CD1c-positive myeloid dendritic cell (primary cell): Measurements from ENCODE around the gene PI4KB.
A peak's percentile ranks its signal among the peaks of the same experiment; 100 is the strongest.

ENCODE experiments used
- DNase-seq: peaks from one replicate; pipeline ENCODE4 v3.0.0-alpha.2; 2016; ENCODE audit errors: extremely low spot score

PI4KB gene

DNA sequence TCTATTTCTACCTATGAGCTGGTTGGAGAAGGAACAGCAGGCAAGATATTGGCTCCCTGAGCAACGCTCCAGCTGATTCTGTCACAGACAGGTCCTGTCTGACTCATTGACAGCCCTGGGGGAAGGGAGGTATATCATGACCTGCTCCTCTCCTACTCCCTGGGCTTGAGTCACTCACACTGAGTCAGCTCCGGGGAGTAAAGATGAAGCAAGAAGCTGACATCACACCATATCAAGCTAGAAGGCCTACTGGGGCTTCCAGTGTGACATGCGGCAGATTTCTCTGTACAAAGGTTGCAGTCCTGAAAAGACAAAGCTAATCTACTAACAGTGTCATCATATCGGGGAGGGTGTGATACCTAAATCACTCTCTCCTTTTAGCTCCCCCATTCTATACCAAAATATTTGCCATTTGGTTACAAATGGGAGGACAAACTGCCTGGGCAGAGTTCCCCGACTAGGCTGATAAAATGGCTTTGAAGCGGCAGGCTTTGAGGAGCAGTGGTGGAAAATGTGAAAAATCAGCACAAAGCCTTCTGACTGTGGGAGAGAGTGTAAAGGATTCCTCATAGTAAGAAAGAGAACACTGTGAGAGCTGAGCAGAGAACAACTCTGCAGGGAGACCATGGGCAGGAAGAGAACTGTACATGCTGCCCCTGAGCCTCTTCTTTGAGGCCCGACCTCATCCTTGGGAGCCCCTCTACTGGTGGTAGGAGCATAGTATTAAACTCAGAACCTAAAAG lies 15.5 kb downstream of the PI4KB start:
- DNase-seq, result peak; percentile 96

DNA sequence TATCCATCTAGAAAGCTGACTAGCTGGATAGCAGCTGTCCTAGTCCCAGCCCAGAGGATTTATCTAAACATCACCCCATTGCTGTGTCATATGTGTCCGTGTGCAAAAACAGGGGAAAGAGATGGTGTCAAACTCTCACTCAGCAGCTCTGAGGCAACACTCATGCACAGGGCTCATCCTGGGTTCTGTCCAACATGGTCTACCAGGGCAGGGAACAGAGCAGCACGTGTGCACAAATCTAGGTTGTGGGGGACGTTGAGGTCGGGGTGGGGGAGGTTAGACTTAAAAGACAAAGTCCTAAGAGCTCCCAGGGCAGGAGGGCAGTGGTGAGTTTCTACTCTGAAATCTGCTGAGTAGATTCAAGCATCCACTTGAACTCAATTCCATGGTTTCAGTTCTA lies 16.2 kb downstream of the PI4KB start:
- DNase-seq, result peak; percentile 8

DNA sequence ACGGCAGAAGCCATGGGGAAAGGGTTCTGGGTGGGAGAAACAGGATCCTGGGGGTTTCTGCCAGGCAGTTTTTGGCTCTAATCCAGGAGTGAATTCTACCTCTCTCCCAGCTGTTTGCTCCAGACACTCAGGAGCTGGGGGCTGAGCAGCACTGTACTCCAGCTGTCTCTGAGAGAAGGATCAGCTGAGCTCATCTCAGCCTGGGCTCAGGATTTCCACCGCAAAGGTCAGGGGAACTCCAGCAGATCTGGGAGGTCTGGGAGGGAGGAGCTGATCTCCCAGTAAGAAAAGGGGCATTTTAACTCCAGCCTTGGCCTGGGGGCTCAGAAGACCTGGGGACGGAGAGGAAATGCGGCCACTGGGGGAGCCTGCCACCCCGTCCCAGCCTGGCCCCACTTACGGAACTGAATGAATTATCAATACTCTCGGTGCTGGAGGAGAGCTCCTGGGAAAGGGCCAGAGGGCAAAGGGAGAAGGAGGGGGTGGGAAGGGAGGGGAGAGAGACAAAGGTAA lies 17.3 kb downstream of the PI4KB start:
- DNase-seq, result no peak

DNA sequence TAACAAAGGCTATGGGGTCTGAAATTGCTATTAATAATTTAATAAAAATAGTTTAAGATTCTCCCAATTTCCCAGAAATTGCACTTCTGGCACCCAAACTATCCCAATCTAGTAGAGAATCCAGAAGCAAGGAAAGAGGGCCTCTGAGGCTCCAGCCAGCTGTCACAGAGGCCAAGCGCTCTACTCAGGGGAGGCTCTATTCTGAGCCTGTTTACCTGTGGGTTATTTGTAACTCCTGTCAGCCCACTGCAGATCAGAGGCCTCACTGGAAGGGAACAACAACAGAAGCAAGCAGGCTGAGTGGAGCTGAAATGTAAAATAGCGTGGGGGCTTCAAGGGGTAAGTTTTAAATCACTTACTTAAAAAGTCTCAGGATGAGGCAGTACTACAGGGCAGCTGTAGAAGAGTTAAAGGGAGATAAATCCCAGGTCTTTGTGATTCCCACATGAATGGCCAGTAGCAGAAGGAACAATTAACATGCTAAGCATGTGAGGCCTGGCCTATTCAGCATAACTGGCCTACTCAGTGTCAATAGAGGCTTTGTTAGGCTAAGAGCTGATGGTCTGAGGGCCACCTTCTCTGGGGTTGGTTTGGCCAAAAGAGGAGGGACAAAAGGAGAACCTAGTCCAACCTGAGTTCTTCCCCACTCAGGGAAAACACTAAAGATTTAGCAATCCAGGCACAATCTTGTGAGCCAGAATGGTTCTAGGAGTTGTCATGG lies 32.3 kb downstream of the PI4KB start:
- no peak for DNase-seq

DNA sequence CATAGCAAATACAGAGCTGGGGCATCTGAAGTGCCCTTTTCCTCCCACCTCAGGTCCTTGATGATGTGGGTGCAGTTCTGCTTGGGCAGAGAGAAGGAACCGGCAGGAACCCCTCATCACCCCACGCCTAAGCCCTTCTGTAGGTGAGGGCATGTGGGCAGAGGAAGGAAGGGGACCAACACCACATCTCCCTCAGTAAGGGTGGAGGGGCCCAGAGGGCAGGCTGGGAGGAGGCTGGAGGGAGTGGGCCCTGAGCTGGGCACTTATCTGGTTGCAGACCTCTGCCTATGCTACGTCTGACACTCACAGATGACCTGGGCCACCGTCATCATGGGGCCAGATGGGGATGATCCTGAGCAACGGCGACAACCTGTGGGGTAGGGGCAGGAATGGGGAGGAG lies 34.1 kb downstream of the PI4KB start:
- no peak for DNase-seq

DNA sequence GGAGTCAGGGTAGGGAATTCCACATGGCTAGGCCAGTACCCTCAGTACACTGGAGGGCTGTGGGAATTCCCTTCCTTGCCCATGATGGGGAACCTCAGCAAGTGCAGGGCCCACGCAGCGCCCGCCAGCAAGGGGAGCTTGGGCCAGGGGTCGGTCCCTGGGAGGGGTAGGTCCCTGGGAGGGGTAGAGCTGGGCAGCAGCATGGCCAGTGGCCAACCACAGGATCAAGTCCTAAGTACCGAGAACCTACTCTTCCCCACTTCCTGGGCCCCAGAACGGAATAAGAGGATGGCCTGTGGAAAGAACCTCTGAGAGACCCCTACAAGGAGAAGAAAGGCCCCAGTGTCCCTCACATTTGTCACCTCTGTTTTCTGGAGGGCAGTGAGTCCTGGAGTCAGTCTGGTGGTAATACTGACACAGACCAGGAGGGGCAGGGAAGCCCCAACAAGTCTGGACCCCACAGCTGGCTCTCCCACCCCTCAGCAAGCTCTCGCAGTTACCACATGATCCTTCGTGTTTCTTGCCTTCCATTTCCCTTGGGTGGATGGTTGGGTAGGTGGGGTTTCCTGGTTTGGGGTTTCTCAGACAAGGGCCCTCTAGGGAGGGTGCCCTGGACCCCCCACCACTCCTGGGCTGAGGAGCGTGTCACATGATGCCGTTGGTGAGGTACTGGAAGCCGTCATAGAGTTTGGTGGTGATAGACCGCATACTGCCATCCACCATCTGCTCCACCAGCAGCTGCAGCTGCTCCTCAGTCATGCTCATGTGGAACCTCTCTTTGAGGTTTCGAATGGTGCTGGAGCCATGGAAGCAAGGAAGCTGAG lies 34.8 kb downstream of the PI4KB start:
- no peak for DNase-seq

DNA sequence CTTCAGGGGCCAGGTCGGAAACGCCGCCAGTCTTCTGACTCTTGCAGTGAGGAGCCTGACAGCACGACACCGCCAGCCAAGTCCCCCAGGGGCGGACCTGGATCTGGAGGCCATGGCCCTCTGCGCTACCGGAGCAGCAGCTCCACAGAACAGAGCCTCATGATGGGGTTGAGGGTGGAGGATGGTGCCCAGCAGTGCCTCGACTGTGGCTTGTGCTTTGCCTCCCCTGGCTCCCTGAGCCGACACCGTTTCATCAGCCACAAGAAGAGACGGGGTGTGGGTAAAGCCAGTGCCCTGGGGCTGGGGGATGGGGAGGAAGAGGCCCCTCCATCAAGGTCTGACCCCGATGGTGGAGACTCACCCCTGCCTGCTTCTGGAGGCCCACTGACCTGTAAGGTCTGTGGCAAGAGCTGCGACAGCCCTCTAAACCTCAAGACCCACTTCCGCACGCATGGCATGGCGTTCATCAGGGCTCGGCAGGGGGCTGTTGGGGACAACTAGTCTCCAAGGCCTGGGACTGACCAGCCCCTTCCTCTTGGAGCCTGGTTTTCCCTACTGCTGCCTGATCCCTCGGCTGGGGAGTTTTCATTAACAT lies 36.4 kb downstream of the PI4KB start:
- no peak for DNase-seq

DNA sequence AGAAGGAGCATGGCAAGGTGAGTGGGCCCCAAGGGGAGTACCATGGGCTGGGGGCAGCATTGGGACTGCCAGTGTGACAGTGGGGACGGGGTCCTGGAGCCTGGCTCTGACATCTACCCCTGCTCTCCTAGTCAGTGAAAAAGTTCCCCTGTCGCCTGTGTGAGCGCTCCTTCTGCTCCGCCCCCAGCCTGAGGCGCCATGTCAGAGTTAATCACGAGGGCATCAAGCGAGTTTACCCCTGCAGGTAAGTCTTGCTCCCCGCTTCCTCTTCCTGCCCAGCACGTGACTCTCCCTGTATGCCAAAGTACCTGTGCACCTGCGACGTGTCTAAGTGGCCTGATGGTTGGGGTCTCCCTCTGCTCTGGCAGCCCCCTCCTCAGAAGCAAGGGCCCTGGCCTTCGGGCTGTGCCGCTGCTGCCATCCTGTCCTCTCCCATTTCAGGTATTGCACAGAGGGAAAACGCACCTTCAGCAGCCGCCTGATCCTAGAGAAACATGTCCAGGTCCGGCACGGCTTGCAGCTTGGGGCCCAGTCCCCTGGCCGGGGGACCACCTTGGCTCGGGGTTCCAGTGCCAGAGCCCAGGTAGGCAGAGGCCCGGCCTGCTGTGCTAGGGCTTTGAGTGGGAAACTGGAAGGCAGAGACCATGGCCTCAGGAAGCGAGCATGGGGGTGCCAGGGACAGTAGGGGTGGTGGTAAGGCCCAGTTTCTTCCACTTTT lies 37.1 kb downstream of the PI4KB start:
- DNase-seq, result no peak

DNA sequence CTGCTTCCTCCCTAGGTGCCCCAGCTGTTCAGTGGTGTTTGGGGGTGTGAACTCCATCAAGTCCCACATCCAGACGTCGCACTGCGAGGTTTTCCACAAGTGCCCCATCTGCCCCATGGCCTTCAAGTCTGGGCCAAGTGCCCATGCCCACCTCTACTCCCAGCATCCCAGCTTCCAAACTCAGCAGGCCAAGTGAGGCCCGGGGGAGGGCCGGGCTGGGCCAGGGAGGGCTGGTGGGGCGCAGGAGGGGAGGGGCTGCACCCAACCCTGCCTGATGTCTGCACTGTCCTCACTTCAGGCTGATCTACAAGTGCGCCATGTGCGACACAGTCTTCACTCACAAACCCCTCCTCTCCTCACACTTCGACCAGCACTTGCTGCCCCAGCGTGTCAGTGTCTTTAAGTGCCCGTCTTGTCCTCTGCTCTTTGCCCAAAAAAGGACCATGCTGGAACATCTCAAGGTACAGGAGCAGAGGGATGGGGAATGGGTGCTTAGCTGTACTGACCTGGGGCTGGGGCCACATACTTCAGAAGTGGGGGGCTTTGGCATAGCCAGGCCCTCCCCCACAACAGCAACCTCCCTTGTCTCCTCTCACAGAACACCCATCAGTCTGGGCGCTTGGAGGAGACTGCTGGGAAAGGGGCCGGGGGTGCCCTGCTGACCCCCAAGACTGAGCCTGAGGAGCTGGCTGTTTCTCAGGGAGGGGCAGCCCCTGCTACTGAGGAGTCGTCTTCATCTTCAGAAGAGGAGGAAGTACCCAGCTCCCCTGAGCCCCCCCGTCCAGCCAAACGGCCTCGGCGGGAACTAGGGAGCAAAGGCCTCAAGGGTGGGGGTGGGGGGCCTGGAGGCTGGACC lies 37.9 kb downstream of the PI4KB start:
- DNase-seq, result no peak

DNA sequence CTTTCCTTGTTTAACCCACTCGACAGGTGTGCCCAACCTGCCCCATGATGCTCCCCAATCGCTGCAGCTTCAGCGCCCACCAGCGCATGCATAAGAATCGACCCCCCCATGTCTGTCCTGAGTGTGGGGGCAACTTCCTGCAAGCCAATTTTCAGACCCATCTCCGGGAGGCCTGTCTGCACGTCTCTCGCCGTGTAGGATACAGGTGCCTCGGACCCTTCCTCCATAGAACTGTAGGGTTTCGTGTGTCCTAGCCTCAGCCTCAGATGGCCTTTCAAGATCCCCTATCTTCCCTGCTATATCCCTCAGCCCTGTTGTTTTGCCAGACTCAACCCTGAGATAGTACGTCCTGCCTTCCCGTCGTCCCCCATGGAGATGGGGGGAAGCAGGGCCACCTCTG lies 38.7 kb downstream of the PI4KB start:
- no peak for DNase-seq

DNA sequence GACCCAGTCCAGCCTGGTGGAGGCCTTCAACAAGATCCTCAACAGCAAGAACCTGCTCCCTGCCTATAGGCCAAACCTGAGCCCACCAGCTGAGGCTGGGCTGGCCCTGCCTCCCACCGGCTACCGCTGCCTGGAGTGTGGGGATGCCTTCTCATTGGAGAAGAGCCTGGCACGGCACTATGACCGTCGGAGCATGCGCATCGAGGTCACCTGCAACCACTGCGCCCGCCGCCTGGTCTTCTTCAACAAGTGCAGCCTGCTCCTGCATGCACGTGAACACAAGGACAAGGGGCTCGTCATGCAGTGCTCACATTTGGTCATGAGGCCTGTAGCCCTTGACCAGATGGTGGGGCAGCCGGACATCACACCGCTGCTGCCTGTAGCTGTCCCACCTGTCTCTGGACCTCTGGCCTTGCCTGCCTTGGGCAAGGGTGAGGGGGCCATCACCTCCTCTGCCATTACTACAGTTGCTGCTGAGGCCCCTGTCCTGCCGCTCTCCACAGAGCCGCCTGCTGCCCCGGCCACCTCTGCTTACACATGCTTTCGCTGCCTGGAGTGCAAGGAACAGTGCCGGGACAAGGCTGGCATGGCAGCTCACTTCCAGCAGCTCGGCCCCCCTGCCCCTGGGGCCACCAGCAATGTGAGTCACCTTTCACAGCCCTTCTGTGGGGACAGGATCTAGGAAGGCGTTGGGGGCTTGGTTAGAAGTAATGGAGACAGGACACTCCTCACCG lies 39.3 kb downstream of the PI4KB start:
- DNase-seq, result no peak

DNA sequence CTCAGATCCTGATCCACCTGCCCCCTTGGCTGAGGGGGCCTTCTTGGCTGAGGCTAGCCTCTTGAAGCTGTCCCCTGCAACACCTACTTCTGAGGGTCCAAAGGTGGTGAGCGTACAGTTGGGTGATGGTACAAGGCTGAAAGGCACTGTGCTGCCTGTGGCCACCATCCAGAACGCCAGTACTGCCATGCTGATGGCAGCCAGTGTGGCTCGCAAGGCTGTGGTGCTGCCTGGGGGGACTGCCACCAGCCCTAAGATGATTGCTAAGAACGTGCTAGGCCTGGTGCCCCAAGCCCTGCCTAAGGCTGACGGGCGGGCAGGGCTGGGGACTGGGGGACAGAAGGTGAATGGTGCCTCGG lies 39.9 kb downstream of the PI4KB start:
- no peak for DNase-seq

DNA sequence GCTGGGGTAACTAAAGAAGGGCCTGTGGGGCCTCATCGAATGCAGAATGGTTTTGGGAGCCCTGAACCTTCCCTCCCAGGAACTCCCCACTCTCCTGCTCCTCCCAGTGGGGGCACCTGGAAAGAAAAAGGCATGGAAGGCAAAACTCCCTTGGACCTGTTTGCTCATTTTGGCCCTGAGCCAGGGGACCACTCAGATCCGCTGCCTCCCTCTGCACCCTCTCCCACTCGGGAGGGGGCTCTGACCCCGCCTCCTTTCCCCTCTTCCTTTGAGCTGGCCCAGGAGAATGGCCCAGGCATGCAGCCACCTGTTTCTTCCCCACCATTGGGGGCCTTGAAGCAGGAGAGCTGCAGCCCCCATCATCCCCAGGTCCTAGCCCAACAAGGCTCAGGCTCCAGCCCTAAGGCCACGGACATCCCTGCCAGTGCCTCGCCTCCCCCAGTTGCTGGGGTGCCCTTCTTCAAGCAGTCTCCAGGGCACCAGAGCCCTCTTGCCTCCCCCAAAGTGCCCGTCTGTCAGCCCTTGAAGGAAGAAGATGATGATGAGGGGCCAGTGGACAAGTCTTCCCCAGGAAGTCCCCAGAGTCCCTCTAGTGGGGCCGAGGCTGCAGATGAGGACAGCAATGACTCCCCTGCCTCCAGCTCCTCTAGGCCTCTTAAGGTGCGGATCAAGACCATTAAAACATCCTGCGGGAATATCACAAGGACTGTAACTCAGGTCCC lies 40.4 kb downstream of the PI4KB start:
- no peak for DNase-seq

DNA sequence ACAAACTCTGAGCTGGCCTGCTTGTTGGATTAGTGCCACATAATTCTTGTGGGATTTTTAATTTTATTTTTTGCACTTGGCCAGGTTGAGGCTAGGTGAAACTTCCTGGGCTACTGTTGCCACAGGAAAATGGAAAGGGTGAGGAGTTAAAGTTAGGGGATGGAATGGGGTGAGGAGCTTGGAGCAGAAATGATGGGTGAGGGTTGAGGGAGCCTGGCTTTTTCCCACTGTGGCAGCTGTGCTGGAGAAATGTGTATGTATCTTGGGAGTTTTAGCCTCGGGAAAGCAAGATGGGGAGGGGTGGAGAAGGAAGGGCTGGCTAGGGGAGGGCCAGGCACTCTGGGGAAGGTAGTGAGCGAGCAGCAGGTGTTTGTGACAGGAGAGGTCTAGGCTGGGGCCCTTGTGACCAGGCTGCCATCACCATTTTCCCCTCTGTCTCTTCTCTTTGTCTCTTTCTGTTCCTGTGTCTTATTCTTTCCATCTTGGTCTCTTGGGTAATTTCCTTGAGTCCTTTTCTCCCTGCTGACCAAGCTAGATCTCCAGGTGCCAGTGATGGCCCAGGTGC lies 43.1 kb downstream of the PI4KB start:
- no peak for DNase-seq

DNA sequence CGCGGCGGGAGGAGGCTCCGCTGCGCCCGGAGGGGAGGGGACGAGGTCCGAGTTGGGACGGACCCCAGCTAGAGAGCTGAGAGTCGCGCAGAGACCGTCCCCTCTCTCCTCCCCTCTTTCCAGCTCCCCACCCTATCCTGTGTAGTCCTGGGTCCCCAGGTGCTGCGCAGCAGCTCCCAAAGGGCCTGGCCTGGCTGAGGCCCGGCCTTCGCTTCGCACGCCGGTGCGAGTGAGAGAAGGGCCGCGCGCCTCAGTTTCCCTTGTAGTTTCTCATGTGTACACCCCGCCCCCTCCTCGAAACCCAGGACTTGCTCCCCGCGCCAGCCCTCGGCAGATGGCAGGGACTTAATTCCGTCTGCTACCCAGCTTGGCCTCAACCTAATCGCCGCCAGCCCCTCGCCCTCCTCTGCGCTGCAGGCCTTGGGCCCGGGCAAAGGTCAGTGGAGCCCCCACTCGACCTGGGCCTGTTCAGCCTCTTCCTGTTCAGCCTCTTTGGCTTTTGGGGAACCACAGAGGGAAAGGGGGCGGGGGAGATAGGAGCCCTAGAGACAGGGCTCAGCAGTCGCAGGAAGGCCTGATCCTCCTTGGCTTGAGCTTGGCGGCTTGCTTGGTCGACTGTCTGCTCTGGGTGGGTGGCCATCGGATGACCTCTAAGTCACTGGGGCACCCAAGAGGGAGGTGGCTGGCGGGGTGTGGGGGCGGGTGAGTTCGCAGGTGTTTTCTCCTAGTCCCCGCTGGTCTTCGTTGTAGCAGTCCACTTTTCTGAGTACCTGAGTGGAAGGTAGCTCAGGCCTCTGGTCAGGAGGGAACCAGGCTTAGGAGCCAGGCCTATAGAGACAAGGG lies 44.1 kb downstream of the PI4KB start:
- peak; percentile 74 for DNase-seq

DNA sequence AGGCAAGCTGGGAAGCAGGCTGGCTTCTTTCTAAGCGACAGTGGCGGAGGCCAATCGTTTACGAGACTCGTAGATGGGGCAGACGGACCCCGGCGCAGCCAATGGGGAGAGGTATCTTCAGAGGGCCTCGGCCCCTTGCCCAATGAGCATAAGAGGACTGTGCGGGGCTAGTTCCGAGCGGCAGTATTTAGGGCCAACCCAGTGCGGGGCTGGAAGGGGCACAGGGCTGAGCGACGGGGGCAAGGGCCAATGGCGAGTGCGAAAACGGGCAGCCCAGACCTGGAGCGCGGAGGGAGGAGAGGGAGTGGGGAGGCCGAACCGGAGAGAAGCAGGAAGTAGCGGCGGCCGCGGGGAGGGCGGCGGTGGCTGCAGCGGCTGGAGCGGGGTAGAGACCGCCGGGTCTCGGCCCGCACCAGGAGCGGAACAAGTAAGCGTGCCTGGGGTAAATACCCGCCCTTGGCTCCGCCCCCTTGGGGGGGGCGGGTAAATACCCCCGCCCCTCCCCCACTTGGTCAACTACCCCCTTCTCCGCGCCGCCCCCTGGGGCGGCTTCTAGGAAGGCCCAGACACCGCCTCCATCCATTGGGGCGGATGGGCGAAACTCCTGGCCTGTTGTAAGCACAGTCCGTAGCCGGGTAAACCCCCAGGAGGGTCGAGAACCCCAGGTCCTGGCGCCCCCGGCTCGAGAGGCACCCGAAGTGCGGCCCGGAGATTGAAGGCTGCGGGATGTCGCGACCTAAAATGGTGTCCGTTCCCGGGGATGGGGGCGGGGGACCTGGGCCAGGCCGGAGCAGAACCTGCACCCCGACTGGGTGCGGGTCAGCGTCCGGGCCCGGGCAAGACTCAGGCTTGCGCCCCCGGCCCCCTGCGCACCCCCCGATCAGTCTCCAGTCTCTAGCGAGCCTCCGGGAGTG lies 45.0 kb downstream of the PI4KB start, which contains the start of gene ZNF687:
TSS of gene ZNF687 (plus strand) at position 331 of the 914 bp plus-strand sequence. CDS start 3,993 bp downstream, outside the sequence.
- peak; percentile 99 for DNase-seq
